Gastrocnemius medialis (tissue), 4 donors: Measurements from ENCODE around the gene GIT2.

Experiments
- CTCF ChIP-seq, 5 experiments: fragments of 450-650 bp in 3 of 5; fragments of 200-600 bp in 2 of 5; sonication (generic) in 2 of 5; IDR thresholded peaks in 4 of 5; conservative IDR thresholded peaks in 1 of 5; 1 replicate in 4 of 5; 2 replicates in 1 of 5; pipeline ENCODE4 v1.5.1; 2016 to 2019; ENCODE audit warnings: antibody characterized with exemption in 5 of 5, mild to moderate bottlenecking in 3 of 5, moderate library complexity in 3 of 5
- POLR2A ChIP-seq, 2 donors: fragments of 450-650 bp; IDR thresholded peaks; one replicate each; pipeline ENCODE4 v1.6.1; 2017; ENCODE audit warnings: antibody characterized with exemption in 2 of 2, mild to moderate bottlenecking in 2 of 2, moderate library complexity in 2 of 2

DNA sequence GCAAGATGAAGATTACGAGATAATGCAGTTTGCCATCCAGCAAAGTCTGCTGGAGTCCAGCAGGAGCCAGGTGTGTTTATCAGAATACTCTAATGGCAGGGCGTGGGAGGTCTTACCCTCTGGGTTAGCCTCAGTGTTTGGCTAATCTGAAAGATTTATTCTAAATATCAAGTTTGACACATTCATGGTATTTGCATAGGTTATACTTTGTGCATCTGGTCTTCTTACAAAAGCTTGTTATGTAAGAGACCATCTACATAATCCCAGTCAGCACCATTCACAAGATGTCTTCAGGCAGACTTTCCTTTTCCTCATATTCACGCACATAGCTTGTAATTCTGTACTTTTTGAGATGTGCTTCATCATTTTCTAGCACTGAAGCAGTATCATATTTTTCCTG lies 37.7 kb upstream of the GIT2 start:
- TF ChIP-seq CTCF (IDR thresholded peaks at IDR 0.05 in 4 of 5, conservative IDR thresholded peaks at IDR 0.05 in 1 of 5) (no peak), POLR2A (IDR thresholded peaks at IDR 0.05) (no peak)
